ENCODE data around the gene HMCN2.
A peak's percentile ranks its signal among the peaks of the same experiment; 100 is the strongest.

HMCN2 gene, protein sequence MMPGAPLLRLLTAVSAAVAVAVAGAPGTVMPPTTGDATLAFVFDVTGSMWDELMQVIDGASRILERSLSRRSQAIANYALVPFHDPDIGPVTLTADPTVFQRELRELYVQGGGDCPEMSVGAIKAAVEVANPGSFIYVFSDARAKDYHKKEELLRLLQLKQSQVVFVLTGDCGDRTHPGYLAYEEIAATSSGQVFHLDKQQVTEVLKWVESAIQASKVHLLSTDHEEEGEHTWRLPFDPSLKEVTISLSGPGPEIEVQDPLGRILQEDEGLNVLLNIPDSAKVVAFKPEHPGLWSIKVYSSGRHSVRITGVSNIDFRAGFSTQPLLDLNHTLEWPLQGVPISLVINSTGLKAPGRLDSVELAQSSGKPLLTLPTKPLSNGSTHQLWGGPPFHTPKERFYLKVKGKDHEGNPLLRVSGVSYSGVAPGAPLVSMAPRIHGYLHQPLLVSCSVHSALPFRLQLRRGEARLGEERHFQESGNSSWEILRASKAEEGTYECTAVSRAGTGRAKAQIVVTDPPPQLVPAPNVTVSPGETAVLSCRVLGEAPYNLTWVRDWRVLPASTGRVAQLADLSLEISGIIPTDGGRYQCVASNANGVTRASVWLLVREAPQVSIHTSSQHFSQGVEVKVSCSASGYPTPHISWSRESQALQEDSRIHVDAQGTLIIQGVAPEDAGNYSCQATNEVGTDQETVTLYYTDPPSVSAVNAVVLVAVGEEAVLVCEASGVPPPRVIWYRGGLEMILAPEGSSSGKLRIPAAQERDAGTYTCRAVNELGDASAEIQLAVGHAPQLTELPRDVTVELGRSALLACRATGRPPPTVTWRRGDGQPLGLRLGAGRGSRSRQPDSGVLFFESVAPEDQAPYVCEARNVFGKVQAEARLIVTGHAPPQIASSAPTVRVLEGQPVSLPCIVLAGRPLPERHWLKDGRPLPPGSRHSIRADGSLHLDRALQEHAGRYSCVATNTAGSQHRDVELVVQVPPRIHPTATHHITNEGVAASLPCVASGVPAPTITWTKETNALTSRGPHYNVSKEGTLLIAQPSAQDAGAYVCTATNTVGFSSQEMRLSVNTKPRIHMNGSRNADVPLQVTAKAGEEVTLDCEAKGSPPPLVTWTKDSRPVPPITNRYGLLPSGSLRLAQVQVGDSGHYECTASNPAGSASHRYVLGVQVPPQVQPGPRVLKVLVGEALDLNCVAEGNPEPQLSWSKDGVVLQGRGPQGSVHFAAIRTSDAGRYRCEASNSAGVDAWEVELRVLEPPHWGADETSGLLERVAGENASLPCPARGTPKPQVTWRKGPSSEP (N-terminal part only)

DNA sequence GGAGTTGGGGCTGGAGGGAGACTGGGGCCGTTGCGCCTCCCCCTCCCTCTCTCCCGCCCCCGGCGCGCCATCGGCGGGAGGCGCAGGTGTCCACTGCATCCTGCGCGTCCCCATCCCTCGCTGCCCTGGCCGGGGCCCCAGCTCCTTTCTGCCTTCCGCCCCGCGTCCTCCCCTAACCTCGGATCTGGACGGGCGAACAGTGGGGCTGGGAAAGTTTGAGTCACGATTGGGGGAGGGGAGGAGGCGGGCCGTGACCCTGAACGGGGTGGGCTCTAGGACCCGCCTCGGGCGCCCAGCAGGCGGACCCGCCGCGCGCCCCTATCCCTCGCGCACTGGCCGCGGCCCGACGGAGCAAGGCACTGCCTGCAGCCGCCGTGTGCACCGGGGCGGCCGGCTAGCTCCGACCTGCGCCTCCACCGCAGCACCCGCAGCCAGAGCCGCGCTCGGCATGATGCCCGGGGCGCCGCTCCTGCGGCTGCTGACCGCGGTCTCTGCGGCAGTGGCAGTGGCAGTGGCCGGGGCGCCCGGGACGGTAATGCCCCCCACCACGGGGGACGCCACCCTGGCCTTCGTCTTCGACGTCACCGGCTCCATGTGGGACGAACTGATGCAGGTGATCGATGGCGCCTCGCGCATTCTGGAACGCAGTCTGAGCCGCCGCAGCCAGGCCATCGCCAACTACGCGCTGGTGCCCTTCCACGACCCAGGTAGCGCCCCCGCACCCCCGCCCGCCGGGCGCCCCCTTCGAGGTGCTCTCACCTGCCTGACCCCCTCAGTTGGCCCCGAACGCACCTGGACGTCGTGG, at the start of gene HMCN2:
Gene HMCN2 (plus strand): TSS at position 330 of the 805 bp plus-strand sequence. CDS start 119 bp downstream, at position 449.
- peak; percentile 54 for DNase-seq

DNA sequence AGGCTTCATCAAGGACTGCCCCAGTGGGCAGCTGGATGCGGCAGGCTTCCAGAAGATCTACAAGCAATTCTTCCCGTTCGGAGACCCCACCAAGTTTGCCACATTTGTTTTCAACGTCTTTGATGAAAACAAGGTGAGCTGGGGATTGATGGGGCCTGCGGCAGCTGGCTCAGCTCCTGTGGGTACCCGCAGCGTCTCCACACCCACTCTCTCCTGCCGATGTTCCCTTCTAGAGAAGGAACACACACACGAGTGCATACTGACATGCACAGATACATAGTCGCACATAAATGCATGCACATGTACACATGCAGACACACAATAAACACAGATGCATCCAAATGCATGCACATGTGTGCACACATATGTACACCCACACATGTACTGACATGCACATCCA, 47.7 kb upstream of the HMCN2 start:
- DNase-seq, result no peak

DNA sequence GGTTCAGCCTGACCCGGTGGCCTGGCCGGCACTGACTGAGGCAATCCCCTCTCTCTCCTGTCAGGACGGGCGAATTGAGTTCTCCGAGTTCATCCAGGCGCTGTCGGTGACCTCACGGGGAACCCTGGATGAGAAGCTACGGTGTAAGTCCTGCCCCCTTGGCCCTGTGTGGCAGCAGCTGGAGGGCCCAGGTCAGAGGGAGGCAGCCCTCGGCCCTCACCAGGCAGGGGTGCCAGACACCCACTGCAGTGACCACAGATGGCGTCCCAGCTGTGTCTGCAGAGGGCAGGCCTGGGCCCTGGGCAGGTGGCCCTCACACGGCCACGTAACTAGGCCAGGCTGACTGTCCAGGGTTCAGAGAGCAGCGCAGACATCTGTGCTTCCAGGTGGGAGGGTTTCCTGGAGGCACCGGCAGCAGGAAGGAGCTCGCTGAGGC, 45.9 kb upstream of the HMCN2 start:
- no peak for DNase-seq

DNA sequence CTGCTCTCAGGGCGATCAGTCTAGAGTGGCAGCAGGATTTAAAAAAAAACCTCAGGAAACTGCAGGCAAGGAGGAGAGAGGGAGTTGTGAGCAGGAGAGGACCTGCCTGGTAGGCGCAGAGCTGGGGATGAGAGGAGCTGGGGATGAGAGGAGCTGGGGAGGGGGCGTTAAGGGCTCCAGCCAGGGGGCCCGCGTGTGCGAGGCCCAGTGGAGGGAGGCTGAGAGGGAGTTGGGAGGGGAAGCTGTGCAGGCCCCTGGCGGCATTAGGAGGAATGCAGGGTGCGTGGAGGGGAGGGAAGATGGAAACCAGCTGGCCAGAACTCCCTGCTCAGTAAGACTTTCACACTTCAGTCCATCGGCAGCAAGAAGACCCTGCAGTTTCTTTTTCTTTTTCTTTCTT, 45.2 kb upstream of the HMCN2 start:
- DNase-seq, result no peak

DNA sequence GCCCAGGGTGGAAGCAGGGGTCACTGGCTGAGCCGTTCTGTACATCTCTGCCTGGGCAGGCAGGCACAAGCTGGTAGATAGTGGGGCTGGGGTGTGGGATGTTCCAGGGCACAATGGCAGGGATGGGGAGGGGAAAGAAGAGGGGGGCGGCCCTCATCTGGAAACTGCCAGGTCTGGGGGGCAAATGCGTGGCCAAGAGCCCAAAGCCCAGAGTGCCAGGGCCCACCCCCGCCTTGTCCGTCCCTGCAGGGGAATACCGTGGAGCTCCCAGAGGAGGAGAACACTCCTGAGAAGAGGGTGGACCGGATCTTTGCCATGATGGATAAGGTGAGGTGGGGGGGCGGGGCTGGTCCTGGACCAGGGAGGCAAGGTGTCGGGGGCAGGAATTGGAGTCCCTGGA, 42.7 kb upstream of the HMCN2 start:
- no peak for DNase-seq

DNA sequence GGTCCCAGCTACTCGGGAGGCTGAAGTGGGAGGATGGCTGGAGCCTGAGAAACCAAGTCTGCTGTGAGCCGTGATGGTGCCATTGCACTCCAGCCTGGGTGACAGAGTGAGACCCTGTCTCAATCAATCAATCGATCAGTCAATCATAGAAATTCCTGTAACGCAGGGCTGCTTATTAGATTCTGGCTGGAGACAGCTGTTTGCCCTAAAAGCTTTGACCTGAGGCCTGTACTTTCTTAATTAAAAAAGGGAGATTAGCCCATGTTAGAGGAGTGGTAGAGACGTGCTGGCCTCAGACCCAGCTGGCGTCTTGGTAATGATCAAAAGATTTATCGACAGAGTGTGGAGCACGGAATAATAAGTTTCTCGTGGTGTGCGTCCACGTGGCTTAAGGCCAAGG, 40.5 kb upstream of the HMCN2 start:
- no peak for DNase-seq

DNA sequence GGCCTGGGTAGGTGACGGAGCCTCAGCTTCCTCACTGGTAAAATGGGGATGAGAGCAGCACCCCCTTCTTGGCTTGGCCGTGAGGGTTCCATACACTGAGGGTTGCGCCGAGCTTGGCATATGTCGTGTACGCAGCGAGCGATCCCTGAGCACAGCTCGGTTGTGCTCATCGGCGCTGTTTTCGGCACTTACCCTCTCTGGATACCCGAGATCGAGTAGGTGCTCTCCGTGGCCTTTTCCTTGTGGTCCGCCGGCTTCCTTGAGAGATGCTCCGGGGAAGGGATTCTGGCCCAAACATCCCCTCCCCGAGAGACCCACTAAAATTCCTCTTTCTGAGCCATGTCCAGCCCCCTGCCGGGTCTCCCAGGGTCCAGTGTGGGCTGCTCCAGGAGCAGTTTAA, 40.0 kb upstream of the HMCN2 start:
- DNase-seq, result no peak

DNA sequence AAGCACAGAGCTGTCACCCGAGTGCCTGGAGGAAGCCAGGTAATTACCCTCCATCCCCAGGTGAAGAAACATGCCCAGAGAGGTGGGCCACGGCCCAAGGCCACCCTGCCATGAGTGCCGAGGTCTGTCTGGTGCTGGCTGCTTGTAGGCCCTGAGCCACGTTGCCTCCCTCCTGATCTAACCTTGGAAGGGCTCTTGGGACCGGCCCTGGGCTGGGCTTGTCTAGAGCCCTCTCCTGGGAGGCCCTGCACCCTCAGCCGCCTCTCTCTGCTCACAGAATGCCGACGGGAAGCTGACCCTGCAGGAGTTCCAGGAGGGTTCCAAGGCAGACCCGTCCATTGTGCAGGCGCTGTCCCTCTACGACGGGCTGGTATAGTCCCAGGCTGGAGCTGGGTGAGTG, 39.4 kb upstream of the HMCN2 start:
- no peak for DNase-seq

DNA sequence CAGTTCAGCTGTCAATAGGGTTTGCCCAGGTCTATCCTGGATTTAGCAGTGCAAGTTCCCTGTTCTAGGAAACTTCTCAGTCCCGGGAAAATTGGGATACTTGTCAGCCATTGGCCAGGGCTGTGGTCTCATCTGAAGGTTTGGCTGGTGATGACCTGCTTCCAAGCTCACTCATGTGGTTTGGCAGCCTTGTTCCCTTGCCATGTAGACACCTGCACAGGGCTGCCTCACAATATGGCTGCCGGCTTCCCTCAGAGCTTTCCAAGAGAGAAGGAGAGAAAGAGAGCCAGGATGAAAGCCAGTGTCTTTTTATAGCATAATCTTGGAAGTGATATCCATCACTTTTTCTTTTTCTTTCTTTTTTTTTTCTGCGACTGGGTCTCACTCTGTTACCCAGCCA, 37.7 kb upstream of the HMCN2 start:
- DNase-seq, result no peak

DNA sequence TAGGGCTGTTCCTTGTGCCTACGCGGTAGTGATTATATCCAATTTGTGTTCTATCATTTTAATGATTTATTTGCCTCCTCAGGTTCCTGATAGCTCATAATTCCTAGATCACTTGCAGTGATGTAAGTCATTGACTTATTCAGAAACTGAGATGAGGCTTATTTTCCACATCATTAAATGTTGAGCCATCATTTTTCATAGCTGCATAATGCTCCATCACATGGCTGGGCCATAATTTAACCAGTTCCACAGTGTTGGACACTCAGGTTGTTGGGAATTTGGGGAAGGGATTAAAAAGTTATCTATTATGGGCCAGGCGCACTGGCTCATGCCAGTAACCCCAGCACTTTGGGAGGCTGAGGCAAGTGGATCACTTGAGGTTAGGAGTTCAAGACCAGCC, 35.8 kb upstream of the HMCN2 start:
- DNase-seq, result no peak

DNA sequence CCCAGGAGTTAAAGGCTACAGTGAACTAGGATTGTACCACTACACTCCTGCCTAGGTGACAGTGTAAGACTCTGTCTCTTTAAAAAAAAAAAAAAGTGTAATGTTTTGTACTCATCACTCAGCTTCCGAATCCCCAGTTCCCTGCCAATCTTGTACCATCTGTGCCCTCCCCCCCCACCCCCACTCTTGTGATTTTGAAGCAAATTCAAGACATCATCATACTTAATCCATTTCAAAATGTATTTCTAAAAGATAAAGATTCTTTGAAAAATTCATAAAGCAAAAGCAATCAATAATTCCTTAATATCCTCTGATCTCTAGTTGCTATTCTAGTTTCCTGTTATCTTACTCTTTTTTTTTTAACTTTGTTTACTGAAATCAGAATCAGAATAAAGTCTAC, 34.9 kb upstream of the HMCN2 start:
- DNase-seq, result no peak

DNA sequence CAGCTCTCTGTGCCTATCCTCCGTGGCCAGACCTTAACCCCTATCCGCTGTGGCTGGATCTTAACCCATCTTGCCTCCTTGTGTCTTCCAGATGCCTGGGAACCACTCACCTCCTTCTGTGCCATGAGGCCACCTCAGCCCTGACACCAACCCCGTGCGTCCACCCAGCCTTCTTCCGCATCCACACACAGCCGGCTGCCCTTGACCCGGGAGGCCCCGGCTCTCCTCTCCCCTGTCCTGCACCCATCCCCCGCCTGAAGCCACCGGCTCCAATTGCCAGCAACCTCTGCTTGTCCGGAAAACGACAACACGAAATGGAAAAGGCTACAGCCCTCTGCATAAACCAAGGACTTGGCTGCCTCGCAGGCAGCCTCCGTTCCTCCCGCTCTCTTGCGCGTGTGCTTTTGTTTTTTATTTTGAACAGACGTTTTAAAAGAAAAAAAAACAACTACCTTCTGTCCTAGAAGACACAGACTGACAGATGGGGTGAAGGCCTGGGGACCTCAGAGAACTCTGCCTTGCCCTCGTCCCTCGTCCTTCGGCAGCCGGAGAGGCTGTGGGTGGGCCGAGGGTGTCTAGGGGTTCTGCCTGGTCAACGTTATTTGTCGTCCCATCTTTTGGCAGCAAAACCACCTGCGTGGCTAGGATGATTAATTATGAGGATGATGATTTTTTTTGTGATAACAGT, 32.5 kb upstream of the HMCN2 start:
- DNase-seq, result no peak

DNA sequence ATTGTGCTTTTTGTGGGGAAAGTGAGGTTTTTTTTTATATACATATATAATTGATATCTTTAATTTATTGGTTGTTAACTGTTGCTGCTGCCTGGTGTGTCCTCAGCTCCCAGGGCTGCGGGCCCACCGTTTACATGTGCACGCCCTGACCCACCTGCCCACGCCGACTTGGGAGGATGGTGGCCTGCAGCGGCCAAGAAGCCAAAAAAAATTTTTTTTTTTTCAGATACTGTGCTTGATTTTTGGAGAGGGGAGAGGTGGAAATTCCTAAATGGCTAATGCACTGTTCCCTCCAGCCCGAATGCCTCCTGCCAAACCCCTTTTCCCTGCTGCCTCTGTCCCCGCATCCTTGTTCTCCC, 32.0 kb upstream of the HMCN2 start:
- DNase-seq, result no peak

DNA sequence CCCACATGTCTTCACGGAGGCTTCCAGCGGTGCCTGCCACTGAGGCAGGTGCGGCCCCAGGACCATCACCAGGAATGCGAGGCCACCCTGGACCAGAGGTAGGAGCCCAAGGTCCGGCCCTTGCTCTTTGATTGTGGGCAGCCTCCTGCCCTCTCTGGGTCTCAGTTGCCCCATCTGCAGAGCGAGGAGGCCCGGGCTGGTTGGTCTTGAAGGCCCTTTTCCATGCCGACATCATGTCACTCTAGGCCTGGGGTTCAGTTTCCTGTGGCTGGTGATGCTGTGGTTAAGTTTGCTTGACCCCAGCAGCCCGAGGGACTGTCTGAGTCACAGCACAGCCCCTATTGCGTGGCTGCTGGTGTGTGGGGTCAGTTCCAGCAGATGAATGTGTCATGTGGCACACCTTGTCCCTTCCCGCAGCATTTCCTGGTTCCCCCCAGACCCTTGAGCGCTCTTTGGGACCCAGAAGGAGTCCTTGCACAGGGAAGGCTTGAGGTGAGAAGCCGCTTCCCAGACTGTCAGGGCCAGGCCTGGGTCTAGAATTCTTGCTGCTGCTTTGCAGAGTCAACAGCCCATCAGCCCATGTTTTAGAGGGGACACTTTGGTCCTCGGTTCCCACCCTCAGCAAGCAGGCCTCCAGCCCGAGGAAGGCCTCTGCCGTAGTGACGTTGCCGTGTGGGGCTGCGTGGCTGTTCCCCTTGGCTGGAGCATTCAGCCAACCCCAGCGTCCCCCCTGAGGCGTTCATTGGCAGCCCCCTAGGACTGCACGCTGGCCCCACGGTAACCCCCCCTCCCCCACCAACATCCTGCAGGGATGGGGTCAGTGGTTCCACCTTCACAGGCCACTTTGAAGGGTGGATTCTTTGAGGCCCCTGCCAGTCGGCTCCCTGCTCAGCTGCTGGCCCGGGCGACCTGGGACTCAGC, 31.0 kb upstream of the HMCN2 start:
- no peak for DNase-seq

DNA sequence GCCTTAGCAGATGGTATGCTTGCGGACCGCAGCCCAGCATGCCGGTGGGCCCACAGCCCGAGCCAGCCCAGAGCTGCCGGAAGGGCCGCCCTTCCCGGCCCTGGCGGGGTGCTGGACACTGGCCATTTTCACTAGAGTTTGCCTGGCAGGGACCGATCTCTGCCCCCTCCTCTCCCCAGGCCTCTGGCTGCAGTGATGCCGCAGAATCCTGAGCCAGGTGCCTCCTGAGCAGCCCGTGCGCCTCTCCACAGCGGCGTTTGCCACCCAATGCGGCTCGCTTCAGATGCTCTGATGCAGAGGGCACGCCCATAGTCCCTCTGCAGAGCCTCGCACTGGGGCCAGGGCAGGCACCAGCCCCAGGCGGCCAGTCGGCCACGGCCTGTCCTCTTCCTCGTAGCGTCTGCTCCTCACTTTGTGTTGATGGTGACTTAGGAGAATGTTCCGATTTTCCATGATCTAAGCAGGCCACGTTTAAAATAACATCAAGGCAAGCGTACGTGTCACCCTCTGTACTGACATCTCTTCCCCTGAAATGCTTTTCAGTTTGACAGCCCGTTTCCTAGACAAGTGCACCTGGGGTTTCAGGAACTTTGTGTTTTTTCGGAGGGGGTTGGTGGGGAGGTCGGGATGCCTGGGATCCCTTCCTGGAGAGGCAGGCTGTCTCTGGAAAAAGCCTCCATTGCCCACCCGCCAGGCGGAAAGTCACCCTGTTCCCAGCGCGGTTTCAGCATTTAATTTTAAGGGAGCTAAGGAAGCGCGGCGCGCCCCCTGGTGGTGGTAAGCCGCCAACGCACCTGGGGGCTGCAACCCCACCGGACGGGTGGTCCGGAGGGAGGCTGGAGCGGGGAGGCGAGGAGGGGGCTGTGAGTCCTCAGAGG, 29.8 kb upstream of the HMCN2 start:
- DNase-seq, result peak; percentile 17

DNA sequence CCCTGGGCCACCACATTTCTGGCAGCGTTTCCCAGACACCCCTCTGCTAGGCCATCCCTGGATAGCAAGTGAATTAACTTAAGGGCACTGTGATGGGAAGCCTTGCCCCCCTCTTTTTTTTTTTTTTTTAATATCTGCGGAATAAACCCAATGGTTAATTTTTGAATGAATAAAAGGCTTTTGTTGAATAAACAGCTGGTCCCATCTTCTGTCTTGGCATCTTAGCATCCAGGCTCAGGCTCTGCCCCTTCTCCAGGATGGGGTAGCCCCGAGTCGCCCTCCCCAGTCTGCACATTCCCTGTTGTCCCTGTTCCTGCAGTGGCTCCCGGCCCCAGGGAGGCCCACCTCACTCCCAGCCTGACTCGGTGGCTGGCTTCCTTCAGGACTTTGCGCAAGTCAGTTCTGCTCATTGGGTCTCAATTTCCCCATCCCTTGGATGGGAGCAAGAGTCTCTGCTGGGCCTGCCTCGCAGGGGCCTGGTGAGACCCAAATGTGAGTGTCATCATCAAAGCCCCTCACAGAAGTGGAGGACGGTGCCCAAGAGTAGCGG, 29.0 kb upstream of the HMCN2 start:
- DNase-seq, result no peak

DNA sequence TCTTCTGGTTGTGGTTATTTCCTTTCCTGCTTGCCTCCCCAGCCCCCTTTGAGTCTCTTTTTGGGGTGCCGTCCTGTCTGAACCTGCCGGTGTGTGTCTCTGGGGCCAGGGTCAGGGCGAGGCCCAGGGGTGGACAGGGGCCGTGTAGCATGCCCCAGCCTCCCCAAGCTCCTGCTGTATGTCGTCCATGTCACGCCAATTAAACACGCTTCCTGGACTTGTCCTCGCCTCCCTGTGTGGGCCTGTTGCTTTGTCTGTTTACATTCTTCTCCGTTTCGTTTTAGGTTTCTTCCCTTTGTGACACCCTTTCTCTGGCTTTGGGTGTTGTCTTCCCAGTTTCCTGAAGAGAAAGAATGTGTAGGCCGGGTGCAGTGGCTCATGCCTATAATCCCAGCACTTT, 28.5 kb upstream of the HMCN2 start:
- DNase-seq, result peak; percentile 22

DNA sequence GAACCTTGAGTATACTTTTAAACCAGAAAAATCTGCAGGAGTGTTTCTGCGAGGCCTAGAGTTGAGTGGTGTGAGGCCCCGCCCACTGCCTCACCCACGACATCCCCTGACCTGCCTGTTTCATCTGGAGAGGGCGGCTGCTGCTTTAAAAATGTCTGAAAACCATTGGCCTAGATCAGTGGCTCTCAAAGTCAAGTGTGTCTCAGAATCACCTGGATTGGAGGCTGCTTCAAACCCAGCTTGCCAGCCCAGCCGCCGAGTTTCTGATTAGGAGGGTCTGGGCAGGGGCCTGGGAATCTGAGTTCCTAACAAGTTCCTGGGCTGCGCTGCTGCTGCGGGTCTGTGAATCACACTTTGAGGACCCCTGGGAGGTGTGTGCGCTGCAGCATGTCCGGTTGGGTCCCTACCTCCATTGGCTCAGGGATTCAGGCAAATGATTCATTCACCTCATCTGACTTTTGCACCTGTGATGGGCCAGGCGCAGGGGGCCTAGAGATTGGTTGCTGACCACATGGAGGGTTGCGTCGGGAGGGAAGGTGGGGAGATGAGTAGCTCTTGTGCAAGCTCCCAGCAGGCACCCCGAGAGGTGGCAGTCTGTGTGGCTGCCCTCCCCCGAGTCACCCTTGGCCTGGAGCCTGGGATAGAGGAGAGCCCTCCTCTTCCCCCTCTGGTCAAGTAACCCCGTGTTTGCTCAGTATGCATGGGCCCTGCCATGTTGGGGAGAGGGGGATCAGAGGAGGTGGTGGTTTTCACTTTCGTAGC, 27.6 kb upstream of the HMCN2 start:
- DNase-seq, result peak; percentile 97

DNA sequence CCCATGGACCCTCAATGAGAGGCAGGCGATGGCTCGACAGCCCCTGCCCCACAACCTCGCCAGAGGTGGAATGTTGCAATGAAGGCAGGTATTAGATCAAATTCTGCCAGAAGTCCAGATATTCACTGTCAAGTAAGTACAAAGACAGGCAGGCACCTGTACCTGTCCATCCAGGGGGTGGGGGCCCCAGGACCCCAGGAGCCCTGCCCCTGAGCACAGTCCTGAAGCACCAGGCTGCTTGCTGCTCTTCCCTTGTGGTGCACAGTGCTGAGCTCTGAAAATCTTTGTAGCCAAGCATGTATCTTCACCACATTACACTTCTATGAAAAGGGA, 26.2 kb upstream of the HMCN2 start:
- DNase-seq, result peak; percentile 48

Measured in DMS79 (cell line).